Mammary epithelial cell (primary cell): Measurements from ENCODE around the gene NFATC4.

Source experiments
- CTCF ChIP-seq, 2 donors: IDR thresholded peaks in 1 of 2; conservative IDR thresholded peaks in 1 of 2; 2 replicates each; pipeline ENCODE4 v1.5.1; 2011 to 2012; ENCODE audit warnings: inconsistent platforms in 2 of 2, low read length in 2 of 2, mild to moderate bottlenecking in 2 of 2, control low read depth in 1 of 2, low read depth in 1 of 2; ENCODE audit not compliant: insufficient read depth in 1 of 2; ENCODE audit errors: extremely low read depth in 1 of 2
- EZH2 ChIP-seq: IDR thresholded peaks from 2 replicates; pipeline ENCODE4 v1.6.1; 2012; ENCODE audit warnings: low read length, inconsistent platforms, borderline replicate concordance

GRCh38 chr14:24388474-24389179 is 20.6 kb downstream of the NFATC4 start:
- TF ChIP-seq CTCF (conservative IDR thresholded peaks at IDR 0.05 in 1 of 2, IDR thresholded peaks at IDR 0.05 in 1 of 2; ENCODE audit: extremely low read depth in 1 of 2, insufficient read depth in 1 of 2, low read depth in 1 of 2, low read length in 2 of 2), result no peak
- no peak for TF ChIP-seq EZH2
